ENCODE data around the gene LGALS9C.
"Not testable (repeated sequence)": the region's sequence is repeated elsewhere in the genome, so short reads cannot be mapped to it uniquely, and the experiment has no call there.

Gene LGALS9C

DNA sequence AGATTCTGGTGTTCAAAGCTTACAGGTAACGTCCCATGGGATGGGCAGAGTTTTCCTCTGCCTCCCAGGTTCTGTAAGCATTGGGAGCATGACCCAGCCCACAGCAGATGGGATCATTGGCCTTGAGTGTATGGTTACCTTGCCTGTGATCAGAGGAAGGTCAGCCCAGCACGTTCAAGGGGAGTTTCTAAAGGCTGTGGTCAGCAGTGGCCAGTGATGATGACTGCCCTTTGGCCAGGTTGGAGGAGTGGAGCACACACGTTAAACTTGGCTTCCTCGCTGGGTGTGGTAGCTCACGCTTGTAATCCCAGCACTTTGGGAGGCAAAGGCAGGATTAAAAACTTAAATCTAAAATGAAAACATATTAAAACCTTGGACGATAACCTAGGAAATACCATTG lies 51.8 kb downstream of the LGALS9C start:
- not testable (repeated sequence) for DNase-seq (ENCODE audit: low read depth in 1 of 2, low spot score in 1 of 2)

- DNase-seq (ENCODE audit: low read depth in 1 of 2, low spot score in 1 of 2): not testable (repeated sequence)
These were observed 52.4 kb downstream of the LGALS9C start for GRCh38 chr17:18528899-18529500.

DNA sequence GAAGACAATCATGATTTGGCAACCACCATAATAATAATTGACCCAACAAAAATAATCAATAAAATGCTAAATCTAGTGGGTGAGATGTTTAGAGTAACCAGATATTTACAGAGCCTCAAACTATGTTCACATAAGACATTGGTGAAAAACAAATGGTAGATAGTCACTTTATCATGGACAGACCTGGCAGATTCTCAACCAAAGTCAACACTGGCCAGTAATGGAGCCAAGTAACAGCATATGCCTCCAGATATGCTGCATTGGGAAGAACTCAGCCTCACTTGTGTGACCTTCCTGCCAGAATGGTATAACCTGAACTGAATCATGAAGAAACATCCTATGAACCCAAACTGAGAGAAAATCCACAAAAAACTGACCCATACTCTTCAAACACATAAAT lies 53.8 kb downstream of the LGALS9C start:
- not testable (repeated sequence) for DNase-seq (ENCODE audit: low read depth in 1 of 2, low spot score in 1 of 2)

GRCh38 chr17:18542234-18542633 lies 65.6 kb downstream of the LGALS9C start:
- DNase-seq (ENCODE audit: low read depth in 1 of 2, low spot score in 1 of 2): not testable (repeated sequence)

DNA sequence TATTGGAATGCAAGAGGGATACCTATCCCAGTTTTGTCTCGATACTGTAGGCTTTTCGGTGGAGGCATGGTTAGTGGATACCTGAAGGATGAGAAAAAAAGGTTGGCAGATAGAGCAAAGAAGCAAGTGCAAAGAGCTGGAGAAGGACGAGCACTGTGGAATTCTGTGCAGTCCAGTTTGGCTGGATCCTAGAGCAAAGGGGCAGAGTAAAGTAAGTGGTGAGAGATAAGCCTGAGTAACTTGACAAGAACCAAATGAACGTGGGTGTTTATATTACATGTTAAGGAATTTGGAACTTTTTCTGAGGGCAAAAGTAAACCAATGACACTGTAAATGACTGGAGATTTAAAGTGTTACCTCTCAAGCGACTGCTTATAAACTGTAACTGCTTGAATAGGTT lies 66.3 kb downstream of the LGALS9C start:
- DNase-seq (ENCODE audit: low read depth in 1 of 2, low spot score in 1 of 2): not testable (repeated sequence)
